ENCODE data around the gene MTIF3.

GRCh38 chr13:27448308-27448707 is 2.1 kb downstream of the MTIF3 start:
- no peak for TF ChIP-seq POLR2A (IDR thresholded peaks at IDR 0.05; ENCODE audit: low read depth, low read length)
- no peak for TF ChIP-seq POLR2AphosphoS5 (IDR thresholded peaks at IDR 0.05; ENCODE audit: low read depth, low read length)

Data from GM12892 (cell line).